Epithelial cell of proximal tubule (primary cell): ENCODE measurements around the gene CUX1. TPM values are rescaled to one million over a fixed set of nuclear protein-coding genes. Genes with fewer than 3 reads are reported as not detected.

ENCODE experiments used
- DNase-seq: peaks from one replicate; pipeline ENCODE4 v3.0.0-alpha.2; 2011; ENCODE audit warnings: low read depth
- H3K4me3 ChIP-seq: 2 replicates; pipeline ENCODE4 v1.5.1; 2011; ENCODE audit warnings: low read depth, mild to moderate bottlenecking, low read length
- total RNA-seq: library from RNA; depleted of rRNA; stranded (reverse); fragments of >200 nt; gene quantifications from 2 replicates; pipeline ENCODE4 v1.2.3, GENCODE V29; 2015
- TF ChIP-seq, protein P1 (sequence below): conservative IDR thresholded peaks from 2 replicates; pipeline ENCODE4 v1.5.1; 2012; ENCODE audit warnings: low read depth, mild to moderate bottlenecking, low read length

CUX1 gene
- total RNA-seq, 1 donor from 2014 or later = 37.3 TPM

DNA sequence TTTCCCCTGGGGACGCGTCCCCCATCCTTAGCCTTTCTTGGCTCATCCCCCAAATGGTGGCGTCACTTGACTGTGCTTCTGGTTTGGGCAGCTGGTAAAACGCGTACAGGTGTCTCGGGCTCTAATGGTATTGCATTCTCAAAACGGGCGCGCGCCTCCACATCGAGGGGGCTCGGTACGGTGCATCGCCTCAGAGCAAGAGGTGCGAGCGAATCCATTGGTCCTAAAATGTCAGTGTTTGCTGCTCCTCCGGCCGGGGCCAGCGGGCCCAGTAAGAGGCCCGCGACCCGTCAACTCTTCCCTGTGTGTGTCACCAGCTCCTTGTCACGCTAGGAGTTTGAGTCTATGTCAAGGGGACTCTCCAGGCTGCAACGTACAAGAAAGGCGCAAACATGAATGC, 378.6 kb downstream of the CUX1 start:
- DNase-seq = no peak
- no peak overlapping the region for H3K4me3 ChIP-seq
- TF ChIP-seq, protein P1, sequence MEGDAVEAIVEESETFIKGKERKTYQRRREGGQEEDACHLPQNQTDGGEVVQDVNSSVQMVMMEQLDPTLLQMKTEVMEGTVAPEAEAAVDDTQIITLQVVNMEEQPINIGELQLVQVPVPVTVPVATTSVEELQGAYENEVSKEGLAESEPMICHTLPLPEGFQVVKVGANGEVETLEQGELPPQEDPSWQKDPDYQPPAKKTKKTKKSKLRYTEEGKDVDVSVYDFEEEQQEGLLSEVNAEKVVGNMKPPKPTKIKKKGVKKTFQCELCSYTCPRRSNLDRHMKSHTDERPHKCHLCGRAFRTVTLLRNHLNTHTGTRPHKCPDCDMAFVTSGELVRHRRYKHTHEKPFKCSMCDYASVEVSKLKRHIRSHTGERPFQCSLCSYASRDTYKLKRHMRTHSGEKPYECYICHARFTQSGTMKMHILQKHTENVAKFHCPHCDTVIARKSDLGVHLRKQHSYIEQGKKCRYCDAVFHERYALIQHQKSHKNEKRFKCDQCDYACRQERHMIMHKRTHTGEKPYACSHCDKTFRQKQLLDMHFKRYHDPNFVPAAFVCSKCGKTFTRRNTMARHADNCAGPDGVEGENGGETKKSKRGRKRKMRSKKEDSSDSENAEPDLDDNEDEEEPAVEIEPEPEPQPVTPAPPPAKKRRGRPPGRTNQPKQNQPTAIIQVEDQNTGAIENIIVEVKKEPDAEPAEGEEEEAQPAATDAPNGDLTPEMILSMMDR = no peak

DNA sequence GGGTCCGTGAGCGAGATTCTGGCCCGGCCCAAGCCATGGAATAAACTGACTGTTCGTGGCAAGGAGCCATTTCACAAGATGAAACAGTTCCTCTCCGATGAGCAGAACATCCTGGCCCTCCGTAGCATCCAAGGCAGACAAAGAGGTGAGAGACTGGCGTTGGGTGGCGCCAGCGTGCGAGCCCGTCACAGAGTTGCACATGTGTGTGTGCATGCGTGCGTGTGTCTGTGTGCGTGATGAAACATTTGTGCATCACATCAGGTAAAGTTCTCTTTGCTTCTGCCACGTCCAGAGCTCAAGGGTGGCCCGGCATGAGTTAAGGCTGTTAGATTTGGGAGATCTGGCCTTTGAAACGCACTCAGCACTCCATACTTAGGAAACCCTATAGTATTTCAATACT, 379.7 kb downstream of the CUX1 start:
- TF ChIP-seq, protein P1 = no peak
- no peak overlapping the region for H3K4me3 ChIP-seq
- no peak for DNase-seq

DNA sequence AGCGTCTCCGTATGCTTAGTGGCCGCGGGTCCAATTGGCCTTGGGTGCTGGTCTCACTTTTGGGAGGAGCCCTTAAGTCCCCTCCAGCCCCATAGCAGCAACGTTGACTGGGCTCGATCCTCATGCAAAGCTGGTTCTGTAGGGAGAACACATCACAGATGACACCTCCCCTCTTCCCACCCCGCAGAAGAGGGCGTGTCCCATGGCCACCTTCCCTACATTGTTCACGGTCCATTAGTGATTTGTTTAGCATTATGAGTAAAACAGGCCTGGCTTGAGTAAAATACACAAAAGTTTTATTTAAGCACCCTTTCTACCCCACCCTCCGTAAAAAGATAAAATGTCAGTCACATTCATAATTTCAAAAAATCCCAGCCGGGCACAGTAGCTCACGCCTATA, 380.2 kb downstream of the CUX1 start:
- TF ChIP-seq, protein P1 = no peak
- H3K4me3 ChIP-seq = no peak overlapping the region
- DNase-seq = no peak

DNA sequence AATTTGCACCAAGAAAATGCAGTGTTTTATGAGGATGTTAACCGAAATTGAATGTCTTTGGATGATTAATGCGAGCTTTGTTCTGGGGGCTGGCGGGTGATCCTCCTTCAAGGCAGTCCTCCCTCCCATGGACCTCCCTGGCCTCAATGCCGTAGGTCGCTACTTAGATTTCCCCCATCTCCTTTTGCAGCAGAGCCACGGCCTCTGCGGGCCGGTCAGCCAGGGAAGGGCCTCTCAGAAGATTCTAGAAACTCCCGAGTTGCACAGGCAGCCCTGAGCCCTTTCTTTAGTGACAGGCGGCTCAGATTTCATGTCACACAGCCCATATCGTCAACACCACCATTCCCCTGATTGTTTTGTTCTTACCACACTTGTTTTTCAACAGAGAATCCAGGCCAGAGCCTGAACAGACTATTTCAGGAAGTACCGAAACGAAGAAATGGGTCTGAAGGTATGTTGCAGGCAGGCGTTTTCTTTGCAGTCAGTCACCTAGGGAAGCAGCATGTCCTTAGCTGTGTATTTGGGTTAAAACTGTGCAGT, 381.1 kb downstream of the CUX1 start:
- no peak overlapping the region for H3K4me3 ChIP-seq
- TF ChIP-seq, protein P1 = no peak
- DNase-seq = no peak

DNA sequence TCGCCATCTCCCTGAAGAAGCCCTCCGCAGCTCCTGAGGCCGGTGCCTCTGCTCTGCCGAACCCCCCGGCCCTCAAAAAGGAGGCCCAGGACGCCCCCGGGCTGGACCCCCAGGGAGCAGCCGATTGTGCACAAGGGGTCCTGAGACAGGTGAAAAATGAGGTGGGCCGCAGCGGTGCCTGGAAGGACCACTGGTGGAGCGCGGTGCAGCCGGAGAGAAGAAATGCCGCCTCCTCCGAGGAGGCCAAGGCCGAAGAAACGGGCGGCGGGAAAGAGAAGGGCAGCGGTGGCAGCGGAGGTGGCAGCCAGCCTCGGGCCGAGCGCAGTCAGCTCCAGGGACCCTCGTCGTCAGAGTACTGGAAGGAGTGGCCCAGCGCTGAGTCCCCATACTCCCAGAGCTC, 384.1 kb downstream of the CUX1 start:
- H3K4me3 ChIP-seq = no peak overlapping the region
- TF ChIP-seq, protein P1 = no peak
- DNase-seq = no peak

DNA sequence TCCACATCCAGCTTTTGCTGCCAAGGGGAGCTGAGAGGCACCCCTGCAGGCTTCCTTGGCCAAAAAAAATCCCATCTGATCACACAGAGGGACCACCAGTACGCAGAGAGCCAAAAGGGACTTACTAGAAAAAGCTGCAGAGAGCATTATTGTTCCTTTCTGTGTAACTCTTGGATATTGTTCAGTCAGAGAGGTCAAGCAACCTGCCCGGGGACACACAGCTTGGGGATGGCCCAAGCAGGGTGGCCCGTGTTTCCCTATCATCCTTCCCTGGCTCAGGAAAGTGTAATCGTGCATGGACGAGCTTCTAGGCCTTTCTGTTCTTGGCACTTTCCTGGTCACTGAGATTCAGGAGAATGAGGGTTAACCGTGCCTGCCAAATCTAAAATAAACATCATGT, 385.1 kb downstream of the CUX1 start:
- DNase-seq = no peak
- TF ChIP-seq, protein P1 = no peak

DNA sequence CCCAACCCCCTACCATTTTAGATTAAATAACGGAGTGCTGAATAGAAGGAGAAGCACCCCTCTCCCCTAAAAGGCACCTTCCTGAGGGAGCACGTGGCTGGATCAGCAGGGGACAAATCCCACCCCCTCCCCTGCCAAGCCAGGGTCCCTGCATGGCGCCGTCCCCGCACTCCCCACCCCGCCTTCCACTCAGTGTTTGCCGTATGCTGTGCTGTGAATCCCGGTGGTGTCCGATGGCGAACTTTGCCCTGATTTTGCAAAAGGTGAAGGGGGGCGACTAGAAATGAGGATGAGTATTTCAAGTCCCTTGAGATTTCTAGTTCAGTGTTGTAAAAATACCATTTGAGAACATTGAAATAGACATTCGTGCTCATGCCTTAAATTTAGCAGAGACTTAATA, 385.8 kb downstream of the CUX1 start:
- no peak overlapping the region for H3K4me3 ChIP-seq
- TF ChIP-seq, protein P1 = no peak
- DNase-seq = no peak

More for the DNA sequence above, 385.1 kb downstream of the CUX1 start:
- H3K4me3 ChIP-seq = no peak overlapping the region
